Myocyte (in vitro differentiated cells): ENCODE data around the gene DLD. TPM values are rescaled to one million over a fixed set of nuclear protein-coding genes. Genes with fewer than 3 reads are reported as not detected.

Experiments
- DNase-seq: peaks from one replicate; pipeline ENCODE4 v3.0.0-alpha.2; 2012; ENCODE audit warnings: low read depth
- total RNA-seq: library from RNA; depleted of rRNA; stranded (reverse); fragments of >200 nt; gene quantifications from 2 replicates; pipeline ENCODE4 v1.2.3, GENCODE V29; 2014

Gene DLD
- total RNA-seq, 1 donor from 2014 or later = 182 TPM

GRCh38 chr7:107968449-107968848, 77.5 kb downstream of the DLD start:
- DNase-seq = no peak

- DNase-seq = no peak
Observed at GRCh38 chr7:107969856-107970255, 78.9 kb downstream of the DLD start.

Other genes with a start within 250 kb of the DLD start
- 3.1 and 7.3 TPM in 2 replicates for gene SLC26A4, start 230.4 kb upstream of the DLD start, total RNA-seq
- 43.5 and 45.8 TPM in 2 replicates for gene CBLL1, start 147.0 kb upstream of the DLD start, total RNA-seq
- gene SLC26A3, start 88.0 kb upstream of the DLD start, total RNA-seq = not detected in 2 replicates
- gene LAMB1, start 112.0 kb downstream of the DLD start, total RNA-seq = 105 and 123 TPM in 2 replicates
- gene LAMB4, start 239.2 kb downstream of the DLD start, total RNA-seq = 0.16 TPM in 1 of 2 replicates, not detected in the other